ENCODE results near the gene ZNF230. TPM values are rescaled to one million over a fixed set of nuclear protein-coding genes. Genes with fewer than 3 reads are reported as not detected.
A peak's percentile ranks its signal among the peaks of the same experiment; 100 is the strongest.

Gene ZNF230
- total and polyA plus RNA-seq, 4 donors = 1.3 to 4.3 (median 1.8) TPM

DNA sequence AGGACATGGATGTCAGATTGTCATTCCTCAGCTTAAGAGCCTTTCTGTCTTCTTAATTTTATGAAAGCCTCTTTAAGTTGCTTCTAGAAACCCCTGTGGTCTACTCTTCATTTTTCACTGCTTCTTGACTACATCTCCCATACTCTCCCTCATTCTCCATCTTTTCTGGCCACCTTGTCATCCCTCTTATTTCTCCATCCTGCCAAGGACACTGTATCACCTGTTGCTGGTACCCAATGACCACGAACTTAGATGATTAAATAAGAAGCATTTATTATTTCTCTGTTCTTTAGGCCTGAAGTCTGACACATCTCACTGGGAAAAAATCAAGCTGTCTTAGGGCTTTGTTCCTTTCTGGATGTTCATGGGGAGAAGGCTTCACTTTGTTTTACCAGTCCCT lies 58.3 kb downstream of the ZNF230 start:
- WGBS = 93% methylated on average over 1 of the region's 1 CpG
- Histone ChIP-seq H3K4me3 (ENCODE audit: low read depth in 1 of 3, low read length in 3 of 3) (peak overlapping the region in 2 of 3 donors; percentile 39 to 57), H3K27ac (ENCODE audit: low read depth in 1 of 2, low read length in 2 of 2) (no peak overlapping the region), H3K4me1 (ENCODE audit: control insufficient read depth in 4 of 4, insufficient read depth in 4 of 4, low read length in 3 of 4) (no peaks in the 10 kb centered on the region), H3K9me3 (ENCODE audit: control insufficient read depth in 4 of 4, low read length in 3 of 4) (peaks cover 8 to 65% (median 59%) of the 10 kb centered on the region in 4 donors), H3K27me3 (ENCODE audit: control insufficient read depth in 4 of 4, insufficient read depth in 4 of 4, low read length in 3 of 4) (no peaks in the 10 kb centered on the region), H3K9ac (ENCODE audit: low read depth in 1 of 2, low read length in 2 of 2) (no peak overlapping the region), H3K36me3 (ENCODE audit: control insufficient read depth in 4 of 4, insufficient read depth in 3 of 4, low read depth in 1 of 4, low read length in 3 of 4) (peaks cover 16 to 86% (median 70%) of the 10 kb centered on the region in 4 donors)
- no peak for DNase-seq (ENCODE audit: low spot score)
- TF ChIP-seq EGR1 (IDR thresholded peaks at IDR 0.05; ENCODE audit: low read depth in 2 of 2) (no peak), SP1 (IDR thresholded peaks at IDR 0.05) (no peak), FOXA1 (IDR thresholded peaks at IDR 0.05) (no peak), FOXA2 (IDR thresholded peaks at IDR 0.05) (no peak)
- TF ChIP-seq, protein P1, sequence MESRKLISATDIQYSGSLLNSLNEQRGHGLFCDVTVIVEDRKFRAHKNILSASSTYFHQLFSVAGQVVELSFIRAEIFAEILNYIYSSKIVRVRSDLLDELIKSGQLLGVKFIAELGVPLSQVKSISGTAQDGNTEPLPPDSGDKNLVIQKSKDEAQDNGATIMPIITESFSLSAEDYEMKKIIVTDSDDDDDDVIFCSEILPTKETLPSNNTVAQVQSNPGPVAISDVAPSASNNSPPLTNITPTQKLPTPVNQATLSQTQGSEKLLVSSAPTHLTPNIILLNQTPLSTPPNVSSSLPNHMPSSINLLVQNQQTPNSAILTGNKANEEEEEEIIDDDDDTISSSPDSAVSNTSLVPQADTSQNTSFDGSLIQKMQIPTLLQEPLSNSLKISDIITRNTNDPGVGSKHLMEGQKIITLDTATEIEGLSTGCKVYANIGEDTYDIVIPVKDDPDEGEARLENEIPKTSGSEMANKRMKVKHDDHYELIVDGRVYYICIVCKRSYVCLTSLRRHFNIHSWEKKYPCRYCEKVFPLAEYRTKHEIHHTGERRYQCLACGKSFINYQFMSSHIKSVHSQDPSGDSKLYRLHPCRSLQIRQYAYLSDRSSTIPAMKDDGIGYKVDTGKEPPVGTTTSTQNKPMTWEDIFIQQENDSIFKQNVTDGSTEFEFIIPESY (IDR thresholded peaks at IDR 0.05) = no peak

Small RNAs within 50 kb of the gene (small RNA-seq; reads per million reads assigned to genes)
- not detected for gene AC006213.5

Other genes with a start within 250 kb of the ZNF230 start
- 1 to 10 TPM; 5.5 to 6.2 TPM for gene SMG9, start 248.0 kb upstream of the ZNF230 start, total RNA-seq
- gene SMG9, start 248.0 kb upstream of the ZNF230 start, polyA plus RNA-seq = 1 to 10 TPM; 5.4 to 8.9 TPM
- gene KCNN4, start 222.0 kb upstream of the ZNF230 start, total RNA-seq = 10 to 100 TPM in 1 of 2 donors, under 1 TPM in 1; 0.25 to 30.3 TPM
- gene KCNN4, start 222.0 kb upstream of the ZNF230 start, polyA plus RNA-seq = under 1 TPM; 0.14 to 0.76 TPM
- under 1 TPM; 0.08 to 0.14 TPM for gene LYPD5, start 200.5 kb upstream of the ZNF230 start, total RNA-seq
- gene LYPD5, start 200.5 kb upstream of the ZNF230 start, polyA plus RNA-seq = under 1 TPM in 1 of 2 donors, not detected in 1; 0.13 TPM
- 1 to 10 TPM; 4.9 to 6.4 TPM for gene ZNF283, start 175.6 kb upstream of the ZNF230 start, total RNA-seq
- under 1 TPM; 0.65 to 0.99 TPM for gene ZNF283, start 175.6 kb upstream of the ZNF230 start, polyA plus RNA-seq
- gene ZNF404, start 119.0 kb upstream of the ZNF230 start, total RNA-seq = under 1 TPM; 0.33 TPM
- under 1 TPM; 0.21 to 0.31 TPM for gene ZNF404, start 119.0 kb upstream of the ZNF230 start, polyA plus RNA-seq
- 10 to 100 TPM in 1 of 2 donors, 1 to 10 TPM in 1; 6.0 to 11.1 TPM for gene ZNF45, start 67.7 kb upstream of the ZNF230 start, total RNA-seq
- gene ZNF45, start 67.7 kb upstream of the ZNF230 start, polyA plus RNA-seq = 1 to 10 TPM; 1.5 to 2.5 TPM
- gene ZNF221, start 51.7 kb upstream of the ZNF230 start, total RNA-seq = 1 to 10 TPM; 2.9 to 3.5 TPM
- under 1 TPM; 0.30 to 0.51 TPM for gene ZNF221, start 51.7 kb upstream of the ZNF230 start, polyA plus RNA-seq
- 1 to 10 TPM; 3.8 to 5.5 TPM for gene ZNF155, start 18.8 kb upstream of the ZNF230 start, total RNA-seq
- gene ZNF155, start 18.8 kb upstream of the ZNF230 start, polyA plus RNA-seq = 1 to 10 TPM; 1.7 to 2.0 TPM
- 1 to 10 TPM; 1.8 to 2.5 TPM for gene ZNF222, start 22.4 kb downstream of the ZNF230 start, total RNA-seq
- 1 to 10 TPM in 1 of 2 donors, under 1 TPM in 1; 0.79 to 1.2 TPM for gene ZNF222, start 22.4 kb downstream of the ZNF230 start, polyA plus RNA-seq
- 1 to 10 TPM; 1.6 to 2.8 TPM for gene ZNF223, start 49.1 kb downstream of the ZNF230 start, total RNA-seq
- gene ZNF223, start 49.1 kb downstream of the ZNF230 start, polyA plus RNA-seq = 1 to 10 TPM; 1.4 to 2.2 TPM
- 1 to 10 TPM in 1 of 2 donors, under 1 TPM in 1; 0.67 to 1.0 TPM for gene ZNF284, start 69.2 kb downstream of the ZNF230 start, total RNA-seq
- under 1 TPM; 0.32 to 0.56 TPM for gene ZNF284, start 69.2 kb downstream of the ZNF230 start, polyA plus RNA-seq
- 10 to 100 TPM; 19.8 to 20.7 TPM for gene ZNF224, start 91.4 kb downstream of the ZNF230 start, total RNA-seq
- 1 to 10 TPM; 4.5 to 9.9 TPM for gene ZNF224, start 91.4 kb downstream of the ZNF230 start, polyA plus RNA-seq
- gene ZNF225, start 110.4 kb downstream of the ZNF230 start, total RNA-seq = 1 to 10 TPM; 2.3 to 4.5 TPM
- gene ZNF225, start 110.4 kb downstream of the ZNF230 start, polyA plus RNA-seq = 1 to 10 TPM in 1 of 2 donors, under 1 TPM in 1; 0.88 to 1.1 TPM
- 1 to 10 TPM; 4.4 to 5.2 TPM for gene ZNF234, start 138.6 kb downstream of the ZNF230 start, total RNA-seq
- 1 to 10 TPM; 1.1 to 2.0 TPM for gene ZNF234, start 138.6 kb downstream of the ZNF230 start, polyA plus RNA-seq
- gene ZNF226, start 162.1 kb downstream of the ZNF230 start, total RNA-seq = 1 to 10 TPM; 6.4 to 8.5 TPM
- gene ZNF226, start 162.1 kb downstream of the ZNF230 start, polyA plus RNA-seq = 10 to 100 TPM in 1 of 2 donors, 1 to 10 TPM in 1; 8.4 to 10.6 TPM
- 10 to 100 TPM in 1 of 2 donors, 1 to 10 TPM in 1; 8.8 to 10.9 TPM for gene ZNF227, start 209.6 kb downstream of the ZNF230 start, total RNA-seq
- gene ZNF227, start 209.6 kb downstream of the ZNF230 start, polyA plus RNA-seq = 1 to 10 TPM; 3.3 to 3.4 TPM